Measurements from ENCODE around the gene MPP7.

- no peak for TF ChIP-seq POLR2AphosphoS5 (IDR thresholded peaks at IDR 0.05)
- TF ChIP-seq TAF1 (IDR thresholded peaks at IDR 0.05; ENCODE audit: low read depth) = no peak
- no peak for TF ChIP-seq CTCF (IDR thresholded peaks at IDR 0.05; ENCODE audit: poor library complexity, severe bottlenecking)
These were observed 18.7 kb downstream of the MPP7 start for GRCh38 chr10:28284126-28284525.
